ENCODE results near the gene SASS6.

DNA sequence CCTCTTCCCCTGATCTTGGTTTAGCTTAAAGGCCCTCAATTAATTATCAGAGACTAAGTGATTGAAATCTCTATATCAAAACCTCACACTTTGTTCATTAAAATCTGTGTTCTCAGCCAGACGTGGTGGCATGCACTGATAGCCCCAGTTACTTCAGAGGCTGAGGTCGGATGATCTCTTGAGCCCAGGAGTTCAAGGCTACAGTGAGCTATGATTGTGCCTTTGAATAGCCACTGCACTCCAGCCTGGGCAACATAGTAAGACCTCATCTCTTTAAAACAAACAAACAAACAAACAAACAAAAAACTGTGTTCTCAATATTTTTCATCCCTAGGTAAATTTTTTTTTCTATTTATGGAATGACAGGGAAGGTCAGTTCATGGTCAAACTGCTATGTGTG, 18.9 kb upstream of the SASS6 start:
- TF ChIP-seq, protein P1, sequence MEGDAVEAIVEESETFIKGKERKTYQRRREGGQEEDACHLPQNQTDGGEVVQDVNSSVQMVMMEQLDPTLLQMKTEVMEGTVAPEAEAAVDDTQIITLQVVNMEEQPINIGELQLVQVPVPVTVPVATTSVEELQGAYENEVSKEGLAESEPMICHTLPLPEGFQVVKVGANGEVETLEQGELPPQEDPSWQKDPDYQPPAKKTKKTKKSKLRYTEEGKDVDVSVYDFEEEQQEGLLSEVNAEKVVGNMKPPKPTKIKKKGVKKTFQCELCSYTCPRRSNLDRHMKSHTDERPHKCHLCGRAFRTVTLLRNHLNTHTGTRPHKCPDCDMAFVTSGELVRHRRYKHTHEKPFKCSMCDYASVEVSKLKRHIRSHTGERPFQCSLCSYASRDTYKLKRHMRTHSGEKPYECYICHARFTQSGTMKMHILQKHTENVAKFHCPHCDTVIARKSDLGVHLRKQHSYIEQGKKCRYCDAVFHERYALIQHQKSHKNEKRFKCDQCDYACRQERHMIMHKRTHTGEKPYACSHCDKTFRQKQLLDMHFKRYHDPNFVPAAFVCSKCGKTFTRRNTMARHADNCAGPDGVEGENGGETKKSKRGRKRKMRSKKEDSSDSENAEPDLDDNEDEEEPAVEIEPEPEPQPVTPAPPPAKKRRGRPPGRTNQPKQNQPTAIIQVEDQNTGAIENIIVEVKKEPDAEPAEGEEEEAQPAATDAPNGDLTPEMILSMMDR (conservative IDR thresholded peaks at IDR 0.05; ENCODE audit: low read depth, low read length): no peak
- no peak for TF ChIP-seq EZH2 (IDR thresholded peaks at IDR 0.05; ENCODE audit: borderline replicate concordance, low read depth, low read length, poor library complexity, severe bottlenecking)
